Gastrocnemius medialis (tissue), 4 donors: ENCODE measurements around the gene POLA1. TPM values are rescaled to one million over a fixed set of nuclear protein-coding genes. Genes with fewer than 3 reads are reported as not detected.

Source experiments
- ATAC-seq, 2 donors: fragments of 150-250 bp; one replicate each; pipeline ENCODE4 v1.9.1; 2016
- DNase-seq, 2 donors: peaks; one replicate each; pipeline ENCODE4 v3.0.0-alpha.2; 2019
- H3K27ac ChIP-seq, 4 donors: fragments of 200-600 bp; sonication (generic); 1 replicate in 1 of 4; 2 replicates in 3 of 4; pipeline ENCODE4 v1.5.1; 2016 to 2018; ENCODE audit warnings: mild to moderate bottlenecking in 2 of 4, moderate library complexity in 1 of 4
- H3K27me3 ChIP-seq, 3 donors: fragments of 200-600 bp; sonication (generic) in 2 of 3; 1 replicate in 1 of 3; 2 replicates in 2 of 3; pipeline versions ENCODE4 v1.5.1 to v1.6.0; 2016 to 2019; ENCODE audit warnings: mild to moderate bottlenecking in 1 of 3, moderate library complexity in 1 of 3
- H3K36me3 ChIP-seq, 2 donors: fragments of 200-600 bp; sonication (generic) in 1 of 2; one replicate each; pipeline ENCODE4 v1.5.1; 2017 to 2018
- H3K4me1 ChIP-seq, 2 donors: fragments of 200-600 bp; sonication (generic) in 1 of 2; one replicate each; pipeline ENCODE4 v1.5.1; 2016 to 2017; ENCODE audit warnings: mild to moderate bottlenecking in 2 of 2
- H3K4me3 ChIP-seq, 4 donors: fragments of 200-600 bp; sonication (generic) in 3 of 4; 1 replicate in 1 of 4; 2 replicates in 3 of 4; pipeline ENCODE4 v1.5.1; 2016 to 2019; ENCODE audit warnings: mild to moderate bottlenecking in 2 of 4
- H3K9me3 ChIP-seq, 3 donors: fragments of 200-600 bp; sonication (generic) in 2 of 3; 1 replicate in 1 of 3; 2 replicates in 2 of 3; pipeline ENCODE4 v1.5.1; 2016 to 2019
- CTCF ChIP-seq, 5 experiments: fragments of 450-650 bp in 3 of 5; fragments of 200-600 bp in 2 of 5; sonication (generic) in 2 of 5; IDR thresholded peaks in 4 of 5; conservative IDR thresholded peaks in 1 of 5; 1 replicate in 4 of 5; 2 replicates in 1 of 5; pipeline ENCODE4 v1.5.1; 2016 to 2019; ENCODE audit warnings: antibody characterized with exemption in 5 of 5, mild to moderate bottlenecking in 3 of 5, moderate library complexity in 3 of 5
- POLR2A ChIP-seq, 2 donors: fragments of 450-650 bp; IDR thresholded peaks; one replicate each; pipeline ENCODE4 v1.6.1; 2017; ENCODE audit warnings: antibody characterized with exemption in 2 of 2, mild to moderate bottlenecking in 2 of 2, moderate library complexity in 2 of 2
- in situ Hi-C, 4 donors: fragments of 200-750 bp; cut with MboI; loops; one replicate each; pipeline versions ENCODE4 v1.15.0 to v1.8.0; 2017; ENCODE audit warnings: low sequenced_read_pairs in 4 of 4
- intact Hi-C: fragments of 100-400 bp; cut with DNase I; formaldehyde crosslinking; loops from one replicate; pipeline ENCODE4 v1.15.1; 2023; ENCODE audit warnings: low total_unique reads
- total RNA-seq, 4 donors: library from RNA; depleted of rRNA; stranded (reverse); fragments of >200 nt; gene quantifications; one replicate each; pipeline versions ENCODE4 v1.1.0 to v1.2.3, GENCODE V29; 2016

The POLA1 gene
- total RNA-seq, 4 donors from 2014 or later: 5.2 to 9.6 (median 6.9) TPM

- in situ Hi-C loops (loop anchor here in 1 of 4 donors (25.0 kb wide), 1 partner anchor 409 kb away; no protein-coding TSS in a partner anchor), intact Hi-C loops (no loop called here)
- Histone ChIP-seq H3K36me3 (peaks cover 0 to 8% of the 10 kb centered on the region in 2 donors), H3K27me3 (no peaks in the 10 kb centered on the region), H3K4me1 (no peaks in the 10 kb centered on the region), H3K9me3 (no peaks in the 10 kb centered on the region), H3K4me3 (no peak overlapping the region), H3K27ac (no peak overlapping the region)
- ATAC-seq (no peak), DNase-seq (no peak)
- TF ChIP-seq CTCF (IDR thresholded peaks at IDR 0.05 in 4 of 5, conservative IDR thresholded peaks at IDR 0.05 in 1 of 5) (no peak), POLR2A (IDR thresholded peaks at IDR 0.05) (no peak)
Observed at GRCh38 chrX:24728530-24728929, 34.8 kb downstream of the POLA1 start.

DNA sequence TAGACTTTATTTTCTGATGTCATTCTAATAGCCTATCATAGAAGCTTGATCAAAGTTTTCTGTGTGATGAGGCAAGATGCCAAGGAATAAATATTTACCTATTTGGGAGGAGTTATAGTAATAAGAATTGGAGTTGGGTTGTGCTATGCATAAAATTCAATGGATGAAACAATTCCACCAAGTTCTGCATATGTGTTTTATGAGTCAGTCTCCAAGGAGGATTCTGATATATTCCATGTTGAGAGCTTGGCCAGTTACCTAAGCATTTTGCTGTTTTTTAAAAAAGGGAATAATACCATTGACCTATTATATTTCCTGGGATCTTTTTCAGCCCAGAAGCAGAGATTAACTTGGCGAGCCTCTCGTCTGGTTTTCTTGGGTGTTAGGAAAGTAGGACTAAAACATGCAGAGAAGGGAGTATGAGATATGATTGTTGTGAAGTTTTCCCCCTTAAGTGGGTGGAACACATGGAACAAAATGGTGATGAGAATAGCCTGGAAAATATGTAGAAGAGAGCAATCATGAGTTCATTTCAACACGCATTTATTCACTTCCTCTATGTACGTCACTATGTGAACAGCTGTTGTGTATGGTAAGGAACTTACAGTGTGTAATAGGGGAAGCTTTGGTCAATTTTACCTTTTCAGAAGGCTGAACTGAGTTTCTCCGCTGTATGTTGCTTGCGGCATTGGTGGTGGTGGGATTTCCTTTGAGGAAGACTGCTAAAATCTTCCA is 39.2 kb downstream of the POLA1 start:
- TF ChIP-seq POLR2A (IDR thresholded peaks at IDR 0.05) (no peak), CTCF (IDR thresholded peaks at IDR 0.05 in 4 of 5, conservative IDR thresholded peaks at IDR 0.05 in 1 of 5) (no peak)
- Histone ChIP-seq H3K27ac (no peak overlapping the region), H3K4me3 (no peak overlapping the region), H3K36me3 (peaks cover 0 to 5% of the 10 kb centered on the region in 2 donors), H3K9me3 (no peaks in the 10 kb centered on the region), H3K27me3 (no peaks in the 10 kb centered on the region), H3K4me1 (no peaks in the 10 kb centered on the region)
- DNase-seq (no peak), ATAC-seq (no peak)
- intact Hi-C loops (no loop called here), in situ Hi-C loops (loop anchor here in 1 of 4 donors (25.0 kb wide), 1 partner anchor 404 kb away; no protein-coding TSS in a partner anchor)

DNA sequence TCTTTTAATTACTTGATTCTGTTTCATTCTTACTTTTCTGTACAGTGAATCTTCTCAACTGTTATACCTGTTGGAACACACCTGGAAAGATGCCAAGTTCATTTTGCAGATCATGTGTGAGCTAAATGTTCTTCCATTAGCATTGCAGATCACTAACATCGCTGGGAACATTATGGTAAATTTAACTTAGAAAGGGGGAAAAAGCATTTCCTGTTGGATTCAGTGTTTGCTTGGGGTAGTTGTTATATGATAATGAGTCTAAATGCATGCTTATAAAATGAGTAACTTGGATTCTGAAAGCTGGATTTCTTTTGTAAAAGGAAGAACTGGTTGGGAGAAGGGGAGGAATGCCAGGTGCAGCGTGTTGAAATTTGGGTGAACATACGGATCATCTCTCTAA is 47.6 kb downstream of the POLA1 start:
- no peaks in the 10 kb centered on the region for H3K36me3 ChIP-seq
- H3K27ac ChIP-seq: no peak overlapping the region
- TF ChIP-seq POLR2A (IDR thresholded peaks at IDR 0.05) (no peak), CTCF (IDR thresholded peaks at IDR 0.05 in 4 of 5, conservative IDR thresholded peaks at IDR 0.05 in 1 of 5) (no peak)
- H3K4me1 ChIP-seq: no peaks in the 10 kb centered on the region
- H3K9me3 ChIP-seq: no peaks in the 10 kb centered on the region
- intact Hi-C loops: no loop called here
- in situ Hi-C loops: loop anchor here in 1 of 4 donors (25.0 kb wide), 1 partner anchor 396 kb away; no protein-coding TSS in a partner anchor
- ATAC-seq (no peak), DNase-seq (no peak)
- H3K4me3 ChIP-seq: no peak overlapping the region
- no peaks in the 10 kb centered on the region for H3K27me3 ChIP-seq

DNA sequence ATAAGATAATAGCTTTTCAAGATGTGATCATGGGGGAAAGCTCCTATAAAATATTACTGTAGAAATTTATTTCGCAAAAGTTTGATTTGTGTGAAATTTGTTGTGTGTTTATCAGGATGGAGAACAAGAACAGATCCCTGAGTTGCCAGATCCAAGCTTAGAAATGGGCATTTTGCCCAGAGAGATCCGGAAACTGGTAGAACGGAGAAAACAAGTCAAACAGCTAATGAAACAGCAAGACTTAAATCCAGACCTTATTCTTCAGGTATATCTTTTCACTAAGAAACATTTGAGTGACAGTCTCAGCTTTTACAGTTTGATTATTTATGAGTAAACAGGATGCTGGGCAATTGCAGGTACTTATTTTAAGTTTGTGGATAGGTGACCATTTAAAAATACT is 54.5 kb downstream of the POLA1 start:
- ATAC-seq (no peak), DNase-seq (no peak)
- TF ChIP-seq CTCF (IDR thresholded peaks at IDR 0.05 in 4 of 5, conservative IDR thresholded peaks at IDR 0.05 in 1 of 5) (no peak), POLR2A (IDR thresholded peaks at IDR 0.05) (no peak)
- Histone ChIP-seq H3K36me3 (no peaks in the 10 kb centered on the region), H3K4me3 (no peak overlapping the region), H3K27ac (no peak overlapping the region), H3K9me3 (no peaks in the 10 kb centered on the region), H3K27me3 (no peaks in the 10 kb centered on the region), H3K4me1 (peaks cover 0 to 3% of the 10 kb centered on the region in 2 donors)
- intact Hi-C loops (no loop called here), in situ Hi-C loops (loop anchor here in 1 of 4 donors (25.0 kb wide), 1 partner anchor 389 kb away; no protein-coding TSS in a partner anchor)
